Fibroblast of skin of right biceps (primary cell): Measurements from ENCODE around the gene LCNL1.

Source experiments
- DNase-seq: peaks from one replicate; pipeline ENCODE4 v3.0.0-alpha.2; 2013

Gene LCNL1

GRCh38 chr9:136947028-136947891 is 35.5 kb upstream of the LCNL1 start:
- DNase-seq, result no peak

GRCh38 chr9:136947955-136948510 is 34.8 kb upstream of the LCNL1 start:
- peak; percentile 21 for DNase-seq

- no peak for DNase-seq
Measured at GRCh38 chr9:136949239-136949816, 33.5 kb upstream of the LCNL1 start.

GRCh38 chr9:136949817-136950655 is 32.8 kb upstream of the LCNL1 start:
- peak; percentile 77 for DNase-seq

GRCh38 chr9:136950656-136951276 is 32.0 kb upstream of the LCNL1 start:
- DNase-seq, result no peak

DNA sequence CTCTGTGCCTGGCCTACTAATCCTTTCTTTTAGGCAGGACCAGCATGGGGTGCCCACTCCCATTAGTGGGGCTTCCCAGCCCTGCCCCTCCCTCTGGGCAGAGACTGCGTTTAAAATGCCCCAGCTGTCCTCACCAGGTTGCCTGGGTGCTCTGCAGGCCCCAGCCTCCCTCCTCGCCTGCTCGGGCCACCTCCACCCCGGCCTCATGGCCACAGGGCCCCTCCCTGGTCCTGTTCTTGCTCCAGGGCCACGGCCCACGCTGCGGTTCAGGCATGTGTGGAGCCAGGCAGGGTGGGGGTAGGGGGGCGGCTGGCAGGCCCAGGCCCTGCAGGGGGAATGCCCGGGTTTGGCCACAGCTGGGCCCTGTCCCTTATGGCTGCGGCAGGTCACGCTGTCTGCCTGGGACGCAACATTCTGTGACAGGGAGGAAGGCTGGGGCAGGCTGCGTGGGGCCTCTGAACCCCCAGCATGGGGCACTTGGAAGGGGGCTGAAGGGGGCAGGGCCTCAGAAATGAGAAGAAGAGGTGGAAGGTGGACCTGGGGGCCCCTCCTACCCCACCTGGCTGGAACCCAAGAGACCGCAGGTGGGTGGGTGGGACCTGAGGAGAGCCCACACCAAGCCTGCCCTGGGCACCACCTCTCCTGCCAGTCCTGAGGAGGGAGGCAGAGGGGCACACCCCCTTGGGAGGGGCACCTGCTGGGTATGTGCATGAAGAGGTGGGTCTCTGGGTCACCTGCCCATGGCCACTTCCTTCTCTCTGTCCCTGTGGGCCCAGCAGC is 31.1 kb upstream of the LCNL1 start, which contains the start of gene LCN12:
Gene LCN12, plus strand, starts transcription at position 733 of the 780 bp plus-strand sequence. CDS start 55 bp downstream, outside the sequence.
- DNase-seq, result no peak

GRCh38 chr9:136952321-136952850 is 30.4 kb upstream of the LCNL1 start:
- DNase-seq, result no peak

DNA sequence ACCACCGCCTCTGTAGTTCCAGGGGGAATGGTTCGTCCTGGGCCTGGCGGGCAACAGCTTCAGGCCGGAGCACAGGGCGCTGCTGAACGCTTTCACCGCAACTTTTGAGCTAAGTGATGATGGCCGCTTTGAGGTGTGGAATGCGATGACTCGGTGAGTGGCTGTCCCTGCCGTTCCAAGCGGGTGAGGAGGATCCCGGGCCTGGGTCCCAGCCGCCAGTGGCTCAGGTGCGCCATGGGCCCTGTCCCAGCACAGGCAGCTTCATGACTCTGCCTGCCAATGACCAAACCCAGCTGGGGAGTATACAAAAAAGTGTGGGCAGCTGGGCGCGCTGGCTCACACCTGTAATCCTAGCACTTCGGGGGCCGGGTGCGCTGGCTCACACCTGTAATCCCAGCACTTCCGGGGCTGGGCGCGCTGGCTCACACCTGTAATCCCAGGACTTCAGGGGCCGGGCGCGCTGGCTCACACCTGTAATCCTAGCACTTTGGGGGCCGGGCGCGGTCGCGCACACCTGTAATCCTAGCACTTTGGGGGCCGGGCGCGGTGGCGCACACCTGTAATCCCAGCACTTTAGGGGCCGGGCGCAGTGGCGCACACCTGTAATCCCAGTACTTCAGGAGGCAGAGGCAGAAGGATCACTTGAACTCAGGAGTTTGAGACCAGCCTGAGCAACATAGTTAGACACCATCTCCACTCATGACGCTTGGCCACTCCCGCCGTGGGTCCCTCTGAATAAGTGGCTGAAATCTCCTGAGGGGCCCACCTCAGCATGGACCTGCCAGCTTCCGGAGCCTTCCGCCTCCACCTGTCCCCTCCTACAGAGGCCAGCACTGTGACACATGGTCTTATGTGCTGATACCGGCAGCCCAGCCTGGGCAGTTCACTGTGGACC is 29.7 kb upstream of the LCNL1 start:
- DNase-seq, result no peak

- DNase-seq, result no peak
Measured at GRCh38 chr9:136953771-136954269, 29.0 kb upstream of the LCNL1 start.

DNA sequence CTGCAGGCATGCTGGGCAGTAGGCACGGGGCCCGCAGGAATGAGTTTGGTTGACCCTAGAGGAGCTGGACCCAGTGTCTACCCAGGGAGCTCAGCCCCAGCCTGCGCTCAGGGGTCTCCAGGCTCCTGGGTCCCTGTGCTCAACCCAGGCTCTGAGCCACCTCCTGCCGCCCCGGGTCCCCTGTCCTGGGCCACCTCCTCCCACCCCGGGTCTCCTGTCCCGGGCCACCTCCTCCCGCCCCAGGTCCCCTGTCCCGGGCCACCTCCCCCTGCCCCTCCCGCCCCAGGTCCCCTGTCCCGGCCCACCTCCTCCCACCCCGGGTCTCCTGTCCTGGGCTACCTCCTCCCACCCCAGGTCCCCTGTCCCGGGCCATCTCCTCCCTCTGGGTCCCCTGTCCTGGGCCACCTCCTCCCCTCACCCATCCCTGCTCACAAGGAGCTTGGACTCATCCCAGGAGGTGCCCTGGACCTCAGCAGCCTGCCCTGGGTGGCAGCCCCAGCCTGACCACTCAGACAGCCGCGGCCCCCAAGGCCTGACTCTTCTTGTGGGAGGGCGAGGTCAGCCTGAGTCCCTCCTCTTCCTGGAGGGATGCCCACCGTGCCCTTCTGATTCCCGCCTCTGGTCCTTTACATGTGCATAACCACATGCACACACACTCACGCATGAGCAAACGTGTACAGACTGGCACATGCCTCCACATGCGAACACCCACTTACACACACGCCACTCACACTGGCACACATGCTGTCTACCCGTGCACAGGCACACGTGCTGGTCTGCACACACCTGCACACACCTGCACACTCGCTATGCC is 28.3 kb upstream of the LCNL1 start:
- no peak for DNase-seq

GRCh38 chr9:136955202-136955942 is 27.4 kb upstream of the LCNL1 start:
- no peak for DNase-seq

DNA sequence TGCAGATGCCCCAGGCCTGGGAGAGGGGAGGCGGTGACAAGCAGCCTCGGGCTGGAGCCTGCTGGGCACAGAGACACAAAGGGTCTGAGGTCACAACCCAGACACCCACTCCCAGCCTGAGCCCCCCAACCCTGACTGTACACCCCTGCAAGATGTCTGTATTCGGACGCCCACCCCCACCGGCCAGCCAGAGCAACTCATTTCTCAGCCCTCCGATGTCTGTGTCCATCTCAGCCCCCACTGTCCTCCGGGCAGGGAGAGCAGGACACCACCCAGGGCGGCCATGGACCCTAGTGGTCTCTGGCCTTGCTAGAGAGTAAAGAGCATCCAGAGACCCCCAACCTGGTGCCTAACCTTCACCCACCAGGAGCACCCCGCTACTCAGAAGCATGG is 26.9 kb upstream of the LCNL1 start:
- no peak for DNase-seq

DNA sequence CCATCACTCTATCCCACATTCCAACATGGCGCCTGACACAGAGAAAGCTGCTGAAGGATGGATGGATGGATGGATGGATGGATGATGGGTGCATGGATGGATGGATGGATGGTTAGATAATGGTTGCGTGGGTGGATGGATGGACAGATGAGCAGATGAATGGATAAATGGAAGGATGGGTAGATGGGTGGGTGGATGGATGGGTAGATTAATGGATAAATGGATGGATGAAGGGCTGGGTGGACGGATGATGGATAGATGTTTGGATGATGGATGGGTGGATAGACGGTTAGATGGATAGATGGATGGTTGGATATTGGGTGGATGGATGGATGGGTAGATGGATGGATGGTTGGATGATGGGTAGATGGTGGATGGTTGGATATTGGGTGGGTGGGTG is 26.2 kb upstream of the LCNL1 start:
- DNase-seq, result no peak

- DNase-seq, result no peak
Measured at GRCh38 chr9:136957461-136957860, 25.3 kb upstream of the LCNL1 start.

- DNase-seq, result no peak
Measured at GRCh38 chr9:136957901-136958300, 24.9 kb upstream of the LCNL1 start.

GRCh38 chr9:136958473-136958872 is 24.3 kb upstream of the LCNL1 start:
- no peak for DNase-seq

DNA sequence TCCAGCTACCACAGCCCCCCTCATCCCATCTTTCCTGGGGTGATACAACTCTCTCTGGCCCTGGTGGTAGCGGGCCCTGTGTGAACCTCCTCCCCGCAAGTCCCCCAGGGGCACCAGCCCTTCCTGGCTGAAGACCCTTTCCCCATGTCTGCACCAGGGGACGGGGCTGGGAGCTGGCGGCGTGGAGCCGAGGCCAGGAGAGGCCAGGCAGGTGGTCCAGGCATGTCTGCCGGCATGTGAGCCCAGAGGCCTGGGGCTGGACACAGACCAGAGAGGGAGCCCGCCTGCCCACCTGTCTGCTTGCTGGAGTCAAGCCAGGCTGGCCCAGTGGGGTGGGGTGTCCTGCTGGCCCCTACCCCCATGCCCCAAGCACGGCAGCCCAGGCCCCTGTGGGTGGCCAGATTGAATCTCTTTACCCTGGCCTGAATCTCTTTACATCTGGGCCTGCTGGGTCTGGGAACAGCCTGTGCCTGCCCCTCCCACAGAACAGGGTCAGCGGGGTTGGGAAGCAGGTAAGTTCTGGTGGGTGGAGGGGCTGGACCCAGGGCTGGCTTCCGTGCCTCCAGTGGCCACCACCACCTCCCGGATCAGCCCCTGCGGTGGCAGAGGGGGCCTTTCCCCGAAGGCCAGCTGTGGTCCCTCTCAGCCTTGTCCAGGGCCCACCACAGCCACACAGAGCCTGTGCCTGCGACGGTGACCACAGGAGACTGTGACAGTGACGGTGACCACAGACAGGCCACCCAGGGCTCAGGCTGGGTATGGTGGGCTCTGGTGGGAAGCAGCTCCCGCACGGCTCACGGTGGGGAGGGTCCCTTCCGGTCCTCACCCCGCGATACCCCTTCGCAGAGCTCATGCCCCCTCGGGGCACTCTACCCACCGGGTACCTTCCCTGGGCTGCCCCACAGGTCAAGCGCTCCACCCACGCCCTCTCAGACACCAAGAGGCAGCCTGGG is 23.6 kb upstream of the LCNL1 start:
- DNase-seq, result no peak
